Skin of body (tissue), 2 donors: Measurements from ENCODE around the gene KLHL24. TPM values are rescaled to one million over a fixed set of nuclear protein-coding genes. Genes with fewer than 3 reads are reported as not detected.
"Not testable (repeated sequence)": the region's sequence is repeated elsewhere in the genome, so short reads cannot be mapped to it uniquely, and the experiment has no call there.

ENCODE experiments used
- DNase-seq: peaks from one replicate; lab custom pipeline; 2025; lab: John Stamatoyannopoulos, UW
- total RNA-seq: library from RNA; depleted of rRNA; stranded (reverse); fragments of >200 nt; gene quantifications from one replicate; pipeline ENCODE4 v1.2.3, GENCODE V29; 2014

Gene KLHL24, protein sequence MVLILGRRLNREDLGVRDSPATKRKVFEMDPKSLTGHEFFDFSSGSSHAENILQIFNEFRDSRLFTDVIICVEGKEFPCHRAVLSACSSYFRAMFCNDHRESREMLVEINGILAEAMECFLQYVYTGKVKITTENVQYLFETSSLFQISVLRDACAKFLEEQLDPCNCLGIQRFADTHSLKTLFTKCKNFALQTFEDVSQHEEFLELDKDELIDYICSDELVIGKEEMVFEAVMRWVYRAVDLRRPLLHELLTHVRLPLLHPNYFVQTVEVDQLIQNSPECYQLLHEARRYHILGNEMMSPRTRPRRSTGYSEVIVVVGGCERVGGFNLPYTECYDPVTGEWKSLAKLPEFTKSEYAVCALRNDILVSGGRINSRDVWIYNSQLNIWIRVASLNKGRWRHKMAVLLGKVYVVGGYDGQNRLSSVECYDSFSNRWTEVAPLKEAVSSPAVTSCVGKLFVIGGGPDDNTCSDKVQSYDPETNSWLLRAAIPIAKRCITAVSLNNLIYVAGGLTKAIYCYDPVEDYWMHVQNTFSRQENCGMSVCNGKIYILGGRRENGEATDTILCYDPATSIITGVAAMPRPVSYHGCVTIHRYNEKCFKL
- 101 TPM for total RNA-seq

GRCh38 chr3:183635431-183636220 is at the start of gene KLHL24:
KLHL24 (plus strand) TSS chr3:183635623; CDS start chr3:183650357, 14,734 bp downstream.
- peak; percentile 95 for DNase-seq

GRCh38 chr3:183586477-183586876 is 48.9 kb upstream of the KLHL24 start:
- no peak for DNase-seq

GRCh38 chr3:183587336-183587735 is 48.1 kb upstream of the KLHL24 start:
- DNase-seq: no peak

DNA sequence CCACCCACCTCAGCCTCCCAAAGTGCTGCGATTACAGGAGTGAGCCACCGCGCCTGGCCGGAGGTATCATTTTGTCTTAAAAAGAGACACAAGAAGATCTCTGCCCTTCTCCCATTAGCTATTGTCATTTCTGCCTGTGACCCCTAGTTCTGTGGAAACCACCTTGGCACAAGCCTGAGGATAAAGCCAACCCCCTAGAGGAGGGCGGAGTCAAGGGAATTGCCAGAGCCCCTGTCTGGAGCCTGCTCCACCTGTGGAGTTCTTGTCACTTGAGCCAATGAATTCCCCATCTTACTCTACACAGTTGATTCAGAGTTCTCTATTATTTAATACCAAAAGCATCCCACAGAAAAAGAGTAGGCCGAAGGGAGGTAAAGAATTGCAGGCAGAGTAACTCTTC is 45.0 kb upstream of the KLHL24 start:
- DNase-seq: no peak

DNA sequence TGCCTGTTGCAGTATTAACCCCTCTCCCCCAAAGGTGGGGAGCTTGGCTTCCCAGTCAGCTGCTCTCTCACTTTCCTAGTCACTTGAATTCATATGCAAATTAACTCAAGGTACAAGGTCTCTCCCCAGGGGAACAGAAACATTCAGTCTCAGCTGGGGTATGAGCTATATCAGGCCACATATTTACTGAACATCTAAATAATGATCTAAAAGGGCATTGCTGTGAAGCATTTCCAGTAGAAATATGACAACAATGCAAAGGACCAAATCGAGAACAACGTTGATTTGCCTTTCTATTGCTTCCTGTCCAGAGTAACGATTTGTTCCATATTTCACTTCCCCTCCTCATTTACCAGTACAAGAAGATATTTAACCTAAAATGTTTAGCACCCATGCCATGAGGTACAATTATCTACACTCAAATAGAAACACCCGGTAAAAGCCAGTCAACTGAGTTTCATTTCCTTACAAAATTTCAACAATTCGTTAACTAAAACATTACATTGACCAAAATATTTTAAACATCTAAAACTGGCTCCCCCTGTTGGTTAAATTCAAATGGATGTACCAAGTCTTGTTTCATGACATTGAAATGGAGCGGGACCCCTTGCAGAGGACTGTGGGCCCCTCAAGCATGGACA is 43.4 kb upstream of the KLHL24 start:
- DNase-seq: no peak

GRCh38 chr3:183592821-183593220 is 42.6 kb upstream of the KLHL24 start:
- DNase-seq: no peak

DNA sequence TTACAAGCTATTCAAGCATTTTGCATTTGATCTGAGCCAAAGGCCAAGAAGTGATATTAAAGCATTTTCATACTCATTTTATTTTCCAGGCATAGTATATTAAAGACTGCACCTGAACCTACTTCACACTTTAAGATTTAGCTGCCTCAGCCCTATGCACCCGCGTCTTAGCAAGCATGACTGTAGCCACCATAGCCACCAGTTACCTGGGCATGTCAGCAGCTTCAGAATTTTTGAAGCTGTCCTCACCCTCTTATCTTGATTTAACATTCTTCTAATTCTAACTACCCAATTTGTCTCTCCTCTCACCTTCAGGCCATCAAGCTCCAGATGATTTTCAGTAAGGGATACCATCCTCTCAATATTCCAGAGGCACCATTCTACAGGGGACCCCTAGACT is 40.8 kb upstream of the KLHL24 start:
- DNase-seq: no peak

- no peak for DNase-seq
Measured at GRCh38 chr3:183597959-183598358, 37.5 kb upstream of the KLHL24 start.

GRCh38 chr3:183611326-183611725 is 24.1 kb upstream of the KLHL24 start:
- not testable (repeated sequence) for DNase-seq

- DNase-seq: no peak
Measured at GRCh38 chr3:183613366-183614285, 21.8 kb upstream of the KLHL24 start.

- no peak for DNase-seq
Measured at GRCh38 chr3:183618542-183618941, 16.9 kb upstream of the KLHL24 start.

DNA sequence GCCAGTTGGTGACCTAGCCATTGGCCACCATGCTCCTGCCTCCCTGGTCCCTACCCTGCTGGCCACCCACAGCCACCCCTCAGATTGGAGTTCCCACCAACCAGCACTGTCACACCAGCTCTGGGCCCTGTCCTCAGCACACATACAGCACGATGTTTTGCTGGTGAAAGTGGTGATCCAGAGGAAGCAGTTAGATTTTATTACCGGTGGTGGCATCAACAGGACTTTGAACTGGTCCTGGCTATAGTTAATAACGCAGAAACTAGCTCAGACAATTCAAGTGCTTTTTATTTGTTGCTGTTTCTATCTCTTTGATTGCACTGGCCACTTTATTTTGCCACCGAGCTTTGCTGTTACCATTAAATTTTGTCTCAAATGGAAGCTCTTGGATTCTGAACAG is 16.4 kb upstream of the KLHL24 start:
- no peak for DNase-seq

DNA sequence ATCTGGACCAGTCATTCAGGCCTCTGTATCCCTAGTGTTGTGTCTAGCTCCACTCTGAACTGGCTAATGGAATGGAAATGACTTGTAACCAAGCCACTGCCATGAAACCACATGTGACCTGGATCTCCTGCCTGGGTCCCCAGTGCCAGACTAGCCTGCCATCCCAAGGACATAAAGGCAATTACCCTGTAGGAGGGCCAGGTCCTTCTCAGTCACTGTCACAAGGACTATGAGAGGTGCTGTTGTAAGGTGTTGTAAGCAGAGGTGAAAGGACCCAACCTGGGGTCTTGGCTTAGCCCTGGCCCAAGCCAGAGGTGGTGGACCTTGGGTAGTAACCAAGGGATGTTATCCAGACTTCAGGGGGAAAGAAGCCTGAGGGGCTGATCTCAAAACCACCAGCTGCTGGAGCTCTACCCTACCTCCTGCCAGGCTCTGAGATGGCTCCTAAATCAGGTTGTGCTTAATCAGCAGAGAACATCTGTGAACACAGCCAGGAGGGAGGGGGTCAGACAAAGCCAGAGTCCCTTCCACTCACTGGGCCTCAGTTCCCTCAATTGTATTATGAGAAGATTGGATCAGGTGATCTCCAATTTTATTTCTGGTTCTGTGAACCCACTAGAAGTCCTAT is 15.7 kb upstream of the KLHL24 start:
- DNase-seq: no peak

DNA sequence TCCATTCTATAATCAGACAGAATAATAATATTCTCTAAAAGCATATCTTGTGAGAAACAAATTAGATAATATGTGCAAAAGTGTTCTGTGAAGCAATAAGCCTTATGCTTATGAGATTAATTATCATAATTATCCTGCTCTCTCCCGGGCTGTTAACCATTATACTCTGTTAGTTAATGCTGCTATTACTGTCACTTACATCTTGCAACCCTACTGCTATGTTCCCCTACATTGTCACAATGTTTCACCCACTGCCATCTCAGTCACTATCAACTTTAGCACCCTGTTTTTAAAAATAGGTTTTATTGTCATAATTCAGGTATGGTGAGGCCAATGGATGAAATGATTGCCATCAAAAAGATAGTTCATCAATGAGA is 15.2 kb upstream of the KLHL24 start:
- no peak for DNase-seq

DNA sequence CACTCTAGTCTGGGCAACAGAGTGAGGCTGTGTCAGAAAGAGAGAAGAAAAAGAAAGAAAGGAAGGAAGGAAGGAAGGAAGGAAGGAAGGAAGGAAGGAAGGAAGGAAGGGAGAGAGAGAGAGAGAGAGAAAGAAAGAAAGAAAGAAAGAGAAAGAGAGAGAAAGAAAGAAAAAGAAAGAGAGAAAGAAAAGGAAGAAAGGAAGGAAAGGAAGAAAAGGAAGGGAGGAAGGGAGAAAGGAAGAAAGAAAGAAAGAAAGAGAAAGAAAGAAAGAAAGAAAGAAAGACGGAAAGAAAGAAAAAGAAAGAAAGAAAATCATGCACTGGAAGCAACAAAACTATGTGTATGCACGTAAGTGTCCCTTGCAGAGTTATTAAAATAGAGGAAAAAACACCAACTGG is 12.9 kb upstream of the KLHL24 start:
- not testable (repeated sequence) for DNase-seq

DNA sequence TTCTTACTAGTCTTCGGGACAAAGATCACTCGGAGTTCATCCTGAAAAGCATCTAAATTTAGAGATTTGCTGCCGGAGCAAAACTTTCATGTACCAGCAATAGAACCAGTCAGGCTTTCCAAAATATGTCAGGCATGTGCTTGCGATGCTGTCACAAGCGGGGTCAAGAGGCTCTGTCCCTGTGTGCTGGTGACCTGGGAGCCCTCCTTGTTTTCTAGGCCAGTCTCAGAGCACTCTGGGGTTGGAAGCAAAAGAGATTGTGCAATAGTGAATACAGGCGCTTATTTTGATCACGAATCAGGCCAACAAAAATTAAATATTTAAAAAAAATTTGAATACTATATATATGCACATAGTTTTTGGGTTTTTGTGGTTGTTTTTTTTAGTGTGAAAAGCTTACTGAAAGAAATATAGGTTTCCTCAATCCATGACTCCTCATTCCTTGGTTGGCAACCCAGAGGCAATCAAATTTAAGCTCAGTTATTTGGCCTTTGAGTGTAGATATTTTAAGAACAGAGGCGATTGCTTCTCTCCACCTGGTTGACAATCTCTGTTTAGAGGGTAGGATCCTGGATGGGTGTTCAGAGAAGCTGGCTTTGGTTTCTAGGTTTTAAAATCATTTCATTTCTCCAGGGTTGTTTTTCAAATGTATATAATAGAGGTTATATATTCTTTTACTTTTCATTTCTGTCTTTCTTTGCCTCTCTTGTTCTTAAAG is 8.4 kb upstream of the KLHL24 start:
- no peak for DNase-seq

DNA sequence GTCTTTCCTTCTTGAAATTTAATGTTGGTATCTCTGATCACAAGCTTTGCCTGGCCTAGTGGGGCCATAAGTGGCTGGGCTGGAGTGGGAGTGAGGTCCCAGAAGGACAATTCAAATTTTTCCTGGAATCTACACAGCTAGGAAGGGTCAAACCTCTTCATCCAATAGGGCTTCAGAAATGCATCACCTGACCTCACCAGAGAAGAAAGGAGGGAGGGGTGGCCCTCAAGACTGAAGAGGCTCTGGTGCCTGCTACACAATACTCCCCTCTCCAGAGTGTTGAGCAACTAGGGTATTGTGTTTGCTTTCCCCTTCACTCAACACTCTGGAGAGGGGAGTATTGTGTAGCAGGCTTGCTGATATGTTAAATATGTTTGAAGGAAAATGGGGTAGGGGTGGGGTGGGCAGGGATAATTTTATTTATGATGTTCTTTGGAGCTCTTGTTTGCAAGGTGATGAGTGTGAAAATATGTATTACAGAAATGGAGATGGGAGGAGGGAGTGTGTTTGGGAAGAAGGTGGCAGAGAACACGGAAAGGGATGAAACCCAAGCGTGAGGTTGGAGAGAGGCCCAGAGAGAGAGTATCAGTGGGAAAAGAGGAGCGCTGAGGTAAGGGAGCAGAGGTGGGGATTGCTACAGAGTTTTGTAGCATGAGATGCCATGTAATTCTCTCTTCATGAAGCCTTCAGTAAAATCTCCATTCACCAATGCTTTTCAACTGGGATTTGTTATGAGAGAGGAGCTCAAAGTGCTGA is 5.7 kb upstream of the KLHL24 start:
- no peak for DNase-seq

DNA sequence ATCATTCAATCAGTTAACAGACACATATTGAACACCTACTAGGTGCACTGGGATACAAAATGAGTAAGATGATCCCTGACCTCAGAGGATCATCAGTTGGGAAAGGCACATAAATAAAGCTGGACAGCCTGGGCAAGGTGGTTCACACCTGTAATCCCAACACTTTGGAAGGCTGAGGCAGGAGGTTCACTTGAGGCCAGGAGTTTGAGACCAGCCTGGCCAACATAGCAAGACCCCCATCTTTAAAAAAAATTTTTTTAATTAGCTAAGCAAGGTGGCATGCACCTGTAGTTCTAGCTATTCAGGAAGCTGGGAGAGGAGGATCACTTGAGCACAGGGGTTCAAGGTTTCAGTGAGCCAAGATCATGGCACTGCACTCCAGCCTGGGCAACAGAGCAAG is 3.7 kb upstream of the KLHL24 start:
- no peak for DNase-seq

DNA sequence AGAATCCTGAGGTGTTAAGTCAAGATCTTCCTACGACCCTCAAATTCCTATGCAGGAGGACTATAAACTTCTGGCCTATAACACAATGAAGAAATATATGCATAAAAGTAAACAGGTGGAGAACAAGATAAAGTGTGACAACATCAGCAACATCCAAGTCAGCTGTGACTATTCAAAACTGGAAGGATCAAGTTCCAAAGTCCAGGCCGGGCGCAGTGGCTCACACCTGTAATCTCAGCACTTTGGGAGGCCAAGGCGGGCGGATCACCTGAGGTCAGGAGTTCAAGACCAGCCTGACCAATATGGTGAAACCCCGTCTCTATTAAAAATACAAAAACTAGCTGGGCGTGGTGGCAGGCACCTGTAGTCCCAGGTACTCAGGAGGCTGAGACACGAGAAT is 2.7 kb upstream of the KLHL24 start:
- DNase-seq: not testable (repeated sequence)
